Measurements from ENCODE around the gene MED28.
"Not testable (repeated sequence)": the region's sequence is repeated elsewhere in the genome, so short reads cannot be mapped to it uniquely, and the experiment has no call there.

MED28 gene, protein sequence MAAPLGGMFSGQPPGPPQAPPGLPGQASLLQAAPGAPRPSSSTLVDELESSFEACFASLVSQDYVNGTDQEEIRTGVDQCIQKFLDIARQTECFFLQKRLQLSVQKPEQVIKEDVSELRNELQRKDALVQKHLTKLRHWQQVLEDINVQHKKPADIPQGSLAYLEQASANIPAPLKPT

DNA sequence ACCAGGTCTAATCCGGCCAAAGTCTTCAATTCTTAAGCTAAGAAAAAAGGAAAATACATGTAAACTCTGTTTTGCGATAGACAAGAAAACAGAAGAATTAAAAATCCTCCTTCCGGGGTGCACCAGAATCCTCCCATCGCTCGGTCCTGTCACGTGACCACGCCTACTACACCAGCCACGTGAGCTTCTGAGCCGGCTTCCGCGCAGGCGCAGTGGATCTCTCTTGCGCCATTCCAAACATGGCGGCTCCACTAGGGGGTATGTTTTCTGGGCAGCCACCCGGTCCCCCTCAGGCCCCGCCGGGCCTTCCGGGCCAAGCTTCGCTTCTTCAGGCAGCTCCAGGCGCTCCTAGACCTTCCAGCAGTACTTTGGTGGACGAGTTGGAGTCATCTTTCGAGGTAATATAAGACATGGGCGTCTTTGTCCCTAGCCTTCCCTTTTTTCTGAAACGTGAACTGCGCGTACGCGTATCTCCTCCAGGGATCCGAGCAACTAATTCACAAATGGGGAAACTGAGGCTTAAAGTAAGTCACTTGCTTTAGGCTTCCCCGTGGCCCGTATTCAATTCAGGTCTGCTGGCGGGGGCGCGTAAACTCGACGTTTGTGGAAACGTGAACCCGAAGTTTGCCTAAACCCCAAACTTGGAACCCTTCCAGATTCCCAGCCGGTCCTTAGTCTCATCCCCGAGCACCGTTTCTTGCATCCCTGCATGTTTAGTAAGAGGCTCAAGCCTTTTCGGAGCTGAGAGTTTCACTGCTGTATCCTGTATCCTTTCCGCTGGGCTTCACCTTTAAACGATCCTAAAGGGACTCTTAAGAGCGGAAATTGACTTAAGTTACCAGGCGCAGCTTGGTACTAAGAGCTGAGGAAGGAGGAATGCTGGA lies at the start of gene MED28:
Gene MED28, plus strand, starts transcription at position 226 of the 884 bp plus-strand sequence. Its CDS starts 14 bp downstream, at position 240.
- DNase-seq = peak; percentile 81

DNA sequence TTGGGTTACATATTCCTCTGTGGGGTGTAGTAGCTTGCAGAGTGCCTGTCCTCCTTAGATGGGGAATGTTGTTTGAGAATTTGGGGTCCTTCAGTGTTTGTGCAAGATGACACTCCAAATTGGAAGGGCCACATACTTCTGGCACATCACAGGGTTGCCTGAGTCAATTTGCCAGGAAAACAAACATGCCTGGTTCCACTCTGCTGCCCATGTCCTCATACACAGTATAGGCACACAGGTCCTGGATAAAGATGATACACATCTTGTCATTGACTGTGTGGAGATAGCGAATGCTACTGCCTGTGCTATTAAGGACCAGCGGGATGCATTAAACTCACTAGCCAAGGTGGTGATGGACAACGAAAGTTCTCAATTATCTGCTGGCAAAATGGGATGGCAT lies 48.6 kb upstream of the MED28 start:
- DNase-seq = no peak

DNA sequence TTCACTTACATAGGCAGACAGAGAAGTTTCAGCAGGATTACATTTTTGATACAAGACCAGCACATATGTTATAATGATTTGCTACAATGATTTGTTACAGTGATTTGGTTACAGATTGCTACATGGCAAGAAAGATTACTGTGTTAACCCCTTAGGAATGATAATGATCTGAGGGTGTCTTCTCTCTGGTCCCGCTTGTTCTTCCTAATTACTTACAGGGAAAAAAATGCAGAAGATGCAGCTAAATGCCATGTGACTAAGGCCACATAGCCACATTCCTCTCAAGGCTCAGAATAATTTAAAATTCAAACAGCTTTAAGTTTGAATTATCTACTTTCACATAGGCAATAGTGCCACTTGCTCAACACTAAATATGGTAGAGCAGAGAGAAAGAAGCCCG lies 47.2 kb upstream of the MED28 start:
- DNase-seq = no peak

DNA sequence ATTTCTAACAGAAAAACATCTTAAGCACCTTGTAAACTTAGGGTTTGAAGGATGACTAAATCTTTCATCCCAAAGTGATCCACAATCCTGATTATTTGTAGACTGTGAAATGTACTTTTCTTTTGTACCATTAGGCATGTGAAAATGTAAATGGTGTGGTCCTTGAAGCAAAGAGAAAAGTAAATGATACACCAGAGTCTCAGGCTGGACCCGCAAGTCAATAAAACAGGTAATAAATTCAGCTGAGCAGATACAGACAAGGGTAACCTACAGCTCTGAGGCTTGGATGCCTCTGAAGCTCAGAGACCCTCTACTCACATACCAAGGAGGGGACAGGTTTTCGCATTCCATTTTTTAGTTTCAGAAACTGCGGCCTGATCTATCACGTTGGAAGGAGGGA lies 40.2 kb upstream of the MED28 start:
- DNase-seq = no peak

DNA sequence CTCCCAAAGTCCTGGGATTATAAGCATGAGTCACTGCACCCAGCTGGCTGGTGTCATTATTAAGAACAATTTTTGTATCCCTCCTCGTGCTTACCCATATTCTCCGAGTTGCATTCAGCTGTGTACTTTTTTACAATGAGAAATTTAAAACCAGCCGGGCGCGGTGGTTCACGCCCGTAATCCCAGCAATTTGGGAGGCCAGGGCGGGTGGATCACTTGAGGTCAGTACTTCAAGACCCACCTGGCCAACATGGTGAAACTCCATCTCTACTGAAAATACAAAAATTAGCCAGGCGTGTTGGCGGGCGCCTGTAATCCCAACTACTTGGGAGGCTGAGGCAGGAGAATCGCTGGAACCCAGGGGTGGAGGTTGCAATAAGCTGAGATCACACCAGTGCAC lies 39.3 kb upstream of the MED28 start:
- DNase-seq = not testable (repeated sequence)

DNA sequence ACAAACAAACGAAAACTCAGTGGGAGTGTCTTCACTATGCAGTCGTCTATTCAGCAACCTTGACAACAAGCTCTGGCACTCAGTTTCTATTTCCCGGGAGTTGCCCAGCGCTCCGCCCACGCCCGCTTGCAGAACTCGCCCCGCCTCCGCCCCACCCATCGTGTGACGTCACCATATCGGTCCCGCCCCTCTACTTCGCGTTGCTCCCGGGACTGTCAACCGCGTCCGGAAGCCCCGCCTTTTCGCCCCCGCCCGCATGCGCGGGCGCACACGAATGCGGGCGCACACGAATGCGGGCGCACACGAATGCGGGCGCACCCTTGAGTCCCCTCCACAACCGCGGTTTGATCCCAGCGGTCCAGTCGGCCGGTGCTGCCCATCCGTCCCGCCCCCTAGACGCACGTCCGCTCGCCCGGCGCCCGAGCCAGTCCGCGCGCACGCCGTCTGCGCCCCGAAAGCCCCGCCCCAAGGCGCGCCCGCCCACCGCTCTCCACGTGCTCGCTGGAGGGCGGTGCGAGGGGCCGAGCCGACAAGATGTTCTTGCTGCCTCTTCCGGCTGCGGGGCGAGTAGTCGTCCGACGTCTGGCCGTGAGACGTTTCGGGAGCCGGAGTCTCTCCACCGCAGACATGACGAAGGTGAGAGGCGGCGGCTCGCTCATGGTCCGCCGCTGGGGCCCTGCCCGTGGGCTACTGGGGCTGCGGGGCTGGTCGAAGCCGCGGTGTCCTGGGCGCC lies 37.3 kb upstream of the MED28 start, which contains the start of gene LAP3:
Gene LAP3, plus strand, starts transcription at position 267 of the 733 bp plus-strand sequence. Its CDS starts 268 bp downstream, at position 535.
- DNase-seq = peak; percentile 86

DNA sequence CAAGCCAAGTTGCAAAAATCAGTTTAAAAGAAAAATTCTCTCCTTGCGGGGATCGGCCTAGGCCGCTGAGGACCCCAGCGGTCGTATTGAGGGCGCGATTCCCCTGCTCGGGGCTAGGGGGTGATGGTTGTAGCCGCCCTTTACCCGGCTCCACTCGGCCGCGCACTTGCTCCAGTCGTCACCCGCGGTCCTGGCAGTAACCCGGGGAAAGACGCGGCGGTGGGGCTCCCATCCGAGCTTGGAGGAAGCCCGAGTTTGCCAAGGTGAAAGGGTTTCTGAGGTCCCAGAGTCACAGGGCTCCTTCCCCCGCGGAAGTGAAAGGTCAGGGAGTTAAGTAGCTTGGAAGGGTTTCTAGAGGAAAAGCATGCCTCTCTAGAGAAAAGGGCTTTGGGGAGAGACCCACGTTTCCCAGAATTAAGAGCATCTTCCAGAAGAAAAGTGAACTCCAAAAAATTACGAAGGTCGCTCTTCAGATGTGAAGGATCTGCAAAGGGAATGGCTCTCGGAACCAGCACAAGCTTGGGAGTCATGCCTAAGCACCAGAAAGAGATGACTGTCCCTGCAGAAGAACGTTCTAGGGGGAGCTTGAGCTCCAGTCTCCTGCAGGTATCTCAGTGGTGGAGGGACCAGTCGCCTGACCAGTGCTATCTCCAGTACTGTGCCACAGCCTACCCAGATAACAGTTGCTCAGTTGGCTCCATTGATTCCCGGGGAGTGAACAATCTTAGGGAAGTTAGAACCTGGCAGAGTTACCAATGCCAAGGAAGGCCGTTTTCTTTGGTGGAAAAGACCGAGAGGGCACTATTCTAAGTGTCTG lies 36.6 kb upstream of the MED28 start:
- no peak for DNase-seq

DNA sequence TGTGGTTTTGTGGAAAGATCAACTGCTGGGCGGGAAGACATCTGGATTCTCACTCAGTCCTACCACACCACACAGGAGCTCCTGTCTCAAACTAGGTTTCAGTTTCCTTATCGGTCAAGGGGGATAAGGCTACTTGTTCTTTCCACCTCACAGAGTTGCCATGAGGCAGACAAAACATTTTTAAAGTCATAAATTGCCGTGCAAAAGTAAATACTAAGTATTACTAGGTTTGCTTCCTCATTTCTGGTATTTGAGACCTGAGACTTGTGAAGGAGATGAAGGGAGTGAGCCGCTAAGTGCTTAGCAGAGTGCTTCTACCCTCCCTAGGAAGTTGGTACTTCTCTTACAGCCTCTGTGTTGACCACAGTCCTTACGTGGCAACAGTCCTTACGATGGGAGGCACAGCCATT lies 36.0 kb upstream of the MED28 start:
- no peak for DNase-seq

DNA sequence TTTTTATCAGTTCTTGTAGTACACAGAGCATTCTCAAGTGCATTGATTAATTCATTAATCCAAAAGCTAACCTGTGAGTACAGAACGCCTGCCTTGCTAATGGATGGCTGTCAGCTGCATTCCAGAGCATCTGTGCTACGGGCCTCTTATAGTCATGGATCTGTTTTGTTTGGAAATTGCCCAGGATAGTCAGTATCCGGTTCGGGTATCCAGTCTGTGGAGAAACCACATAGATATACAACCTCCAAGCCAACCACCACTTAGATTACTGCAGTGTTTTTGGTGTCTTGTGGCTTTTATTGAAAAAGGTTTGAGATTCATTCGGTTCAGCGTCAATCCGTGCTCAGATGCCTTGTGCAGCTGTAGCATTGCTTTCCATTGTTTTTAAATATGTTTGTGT lies 33.5 kb upstream of the MED28 start:
- DNase-seq = no peak

DNA sequence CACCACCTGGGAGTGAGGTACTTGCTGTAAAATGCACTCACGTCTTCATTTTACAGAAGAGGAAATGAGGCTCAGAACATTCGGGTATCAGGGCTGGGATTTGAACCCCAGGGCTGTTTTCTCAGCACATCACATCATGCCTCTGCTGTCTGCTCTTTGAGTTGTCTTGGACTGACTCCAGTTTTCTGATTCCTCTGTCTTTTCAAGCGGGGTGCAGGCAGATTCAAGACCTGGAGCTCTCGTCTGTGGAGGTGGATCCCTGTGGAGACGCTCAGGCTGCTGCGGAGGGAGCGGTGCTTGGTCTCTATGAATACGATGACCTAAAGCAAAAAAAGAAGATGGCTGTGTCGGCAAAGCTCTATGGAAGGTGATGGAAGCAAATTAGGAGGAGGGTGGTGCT lies 31.2 kb upstream of the MED28 start:
- DNase-seq = no peak

DNA sequence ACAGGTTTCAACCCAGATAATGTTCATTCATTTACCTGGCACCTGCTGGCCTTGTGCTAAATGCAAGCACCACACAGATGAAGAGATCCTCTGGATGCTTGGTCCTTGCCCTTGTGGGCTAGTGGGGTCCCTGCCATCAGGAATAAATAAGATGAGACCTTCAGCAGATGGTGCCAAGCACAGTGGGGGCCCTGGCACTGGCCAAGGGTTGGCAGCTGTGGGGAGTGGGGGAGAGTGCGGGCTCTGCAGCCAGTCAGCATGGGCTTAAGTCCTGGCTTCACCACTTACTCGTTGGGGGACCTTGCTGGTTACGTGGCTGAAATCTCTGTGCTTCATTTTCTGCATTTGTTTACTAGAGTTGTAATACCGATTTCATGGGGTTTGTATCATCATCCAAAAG lies 30.5 kb upstream of the MED28 start:
- DNase-seq = no peak

DNA sequence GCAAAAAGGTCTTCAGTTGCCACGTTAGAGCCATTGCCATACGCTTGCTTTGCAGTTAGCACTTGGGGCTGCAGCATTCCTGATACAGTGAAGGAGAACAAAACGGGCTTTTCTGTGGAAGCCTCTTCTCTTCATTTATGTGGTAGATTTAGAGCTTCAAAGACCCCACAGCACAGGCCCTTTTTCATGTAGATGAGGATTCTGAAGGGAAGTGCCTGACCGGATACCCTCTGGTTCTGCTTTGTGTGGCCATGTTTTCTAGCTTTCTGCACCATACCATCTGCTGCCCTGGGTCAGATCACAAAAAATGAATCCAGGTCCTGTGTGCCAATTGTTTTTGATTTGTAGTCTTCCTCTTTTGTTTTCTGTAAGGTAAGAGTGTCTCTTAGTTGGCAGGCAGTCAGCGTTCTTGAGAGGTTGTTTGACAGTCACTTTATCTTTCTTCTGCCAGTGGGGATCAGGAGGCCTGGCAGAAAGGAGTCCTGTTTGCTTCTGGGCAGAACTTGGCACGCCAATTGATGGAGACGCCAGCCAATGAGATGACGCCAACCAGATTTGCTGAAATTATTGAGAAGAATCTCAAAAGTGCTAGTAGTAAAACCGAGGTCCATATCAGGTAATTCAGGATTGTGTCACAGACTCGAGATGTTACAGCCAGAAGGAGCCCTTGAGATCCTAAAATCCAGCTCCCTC lies 29.8 kb upstream of the MED28 start:
- DNase-seq = no peak

DNA sequence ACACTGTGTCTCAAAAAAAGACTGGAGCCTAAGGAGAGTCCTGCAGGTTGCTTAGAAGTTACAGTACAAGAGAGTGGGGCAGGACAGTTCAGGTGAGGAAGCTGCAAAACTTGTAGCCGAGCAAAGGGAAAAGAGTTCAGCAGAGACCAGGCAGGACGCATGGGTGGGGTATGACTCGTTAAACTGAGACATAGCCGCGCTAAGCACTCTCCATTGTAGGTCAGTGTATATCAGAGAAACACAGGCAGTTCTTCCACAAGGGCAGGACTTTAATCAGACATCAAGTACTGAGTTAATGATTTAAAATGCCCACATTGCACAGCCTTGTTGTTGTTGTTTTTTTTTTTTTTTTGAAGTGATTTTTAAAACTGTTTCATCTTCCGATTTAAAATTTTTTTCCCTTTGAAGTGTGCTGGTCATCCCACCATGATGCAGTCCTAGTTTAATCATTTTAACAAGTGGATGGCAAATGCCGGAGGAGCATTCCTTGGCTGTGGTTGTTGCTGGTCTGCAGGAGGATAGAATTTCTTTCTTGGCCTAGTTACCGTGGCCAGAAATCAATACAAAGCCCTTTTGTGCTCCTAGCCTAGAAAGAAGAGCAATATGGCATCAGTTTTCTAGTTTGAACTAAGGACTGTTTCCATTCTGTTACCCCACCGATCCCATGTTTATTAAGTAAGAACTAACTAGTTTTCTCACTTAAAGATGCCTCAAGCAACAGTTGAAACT lies 27.2 kb upstream of the MED28 start:
- DNase-seq = no peak

DNA sequence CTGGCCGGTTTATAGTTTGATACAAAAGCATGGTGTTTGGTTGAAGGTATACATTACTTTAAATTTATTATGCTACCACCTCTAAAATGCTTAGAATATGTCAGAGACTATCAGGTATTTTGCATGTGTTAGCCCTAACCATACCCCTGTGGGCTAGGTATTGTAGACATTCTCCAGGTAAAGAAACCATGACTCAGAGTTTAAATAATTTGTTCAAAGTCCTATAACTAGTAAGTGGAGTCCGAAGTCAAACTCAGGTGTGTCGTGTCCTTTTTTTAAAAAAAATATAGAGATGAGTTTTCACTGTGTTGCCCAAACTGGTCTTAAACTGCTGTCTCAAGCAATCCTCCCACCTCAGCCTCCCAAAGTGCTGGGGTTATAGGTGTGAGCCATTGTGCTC lies 25.1 kb upstream of the MED28 start:
- no peak for DNase-seq

DNA sequence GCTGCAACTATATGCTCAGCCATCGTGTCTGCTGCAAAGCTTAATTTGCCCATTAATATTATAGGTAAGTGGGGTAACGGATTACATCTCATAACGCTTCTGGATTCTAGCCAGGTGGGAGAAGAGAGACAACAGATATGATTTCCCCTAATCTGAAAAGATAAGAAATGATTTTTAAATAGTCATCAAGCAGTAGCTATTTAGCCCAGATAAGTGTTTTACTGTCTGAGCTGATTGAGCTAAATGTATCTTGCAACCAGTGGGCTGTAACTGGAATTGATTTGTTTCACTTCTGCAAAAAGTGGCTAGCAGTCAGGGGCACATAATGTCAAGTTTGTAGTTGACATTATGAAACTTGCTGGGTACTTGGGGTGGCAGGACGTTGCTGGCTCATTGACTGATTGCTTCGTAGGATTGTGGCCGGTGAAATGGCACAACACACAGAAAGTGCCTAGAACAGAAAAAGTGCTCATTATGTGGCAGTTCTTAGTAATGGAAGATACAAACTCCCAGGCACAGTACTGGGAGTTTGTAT lies 18.9 kb upstream of the MED28 start:
- DNase-seq = no peak

DNA sequence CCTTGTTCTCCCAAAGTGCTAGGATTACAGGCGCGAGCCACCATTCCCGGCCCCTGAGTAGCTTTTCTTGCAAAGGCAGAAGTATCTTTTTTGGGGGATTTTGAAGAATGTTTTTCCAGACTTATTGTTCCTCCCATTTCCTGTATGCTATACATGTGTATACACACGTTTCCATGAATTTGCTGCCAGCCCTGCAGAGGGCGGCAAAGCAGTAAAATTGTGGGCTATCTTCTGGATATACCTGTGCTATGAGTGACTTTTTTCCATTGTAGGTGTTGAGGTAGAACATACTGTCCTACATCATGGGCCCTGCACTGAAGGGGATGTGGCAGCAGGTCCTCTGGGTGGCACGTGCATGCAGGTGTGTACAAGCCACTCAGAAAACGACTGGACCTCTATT lies 16.9 kb upstream of the MED28 start:
- DNase-seq = peak; percentile 2

DNA sequence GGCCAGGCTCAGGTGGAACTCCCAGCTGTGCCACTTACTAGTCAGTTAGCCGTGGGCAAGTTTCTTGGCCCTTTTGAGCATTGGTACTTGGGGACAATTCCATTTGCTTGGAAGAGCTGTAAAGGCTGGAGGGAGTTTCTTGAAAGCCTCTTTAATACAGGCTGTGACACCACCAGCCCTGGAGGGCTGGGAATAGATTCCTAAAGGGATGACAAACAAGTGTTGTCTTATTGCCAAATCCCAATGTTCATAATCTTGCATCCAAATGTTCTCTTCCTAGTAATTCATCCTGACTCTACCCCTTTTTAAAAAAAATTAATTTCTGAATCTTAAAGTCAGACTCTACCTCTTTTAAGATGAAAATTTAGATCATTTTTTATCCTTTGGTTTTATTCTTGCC lies 14.6 kb upstream of the MED28 start:
- no peak for DNase-seq

DNA sequence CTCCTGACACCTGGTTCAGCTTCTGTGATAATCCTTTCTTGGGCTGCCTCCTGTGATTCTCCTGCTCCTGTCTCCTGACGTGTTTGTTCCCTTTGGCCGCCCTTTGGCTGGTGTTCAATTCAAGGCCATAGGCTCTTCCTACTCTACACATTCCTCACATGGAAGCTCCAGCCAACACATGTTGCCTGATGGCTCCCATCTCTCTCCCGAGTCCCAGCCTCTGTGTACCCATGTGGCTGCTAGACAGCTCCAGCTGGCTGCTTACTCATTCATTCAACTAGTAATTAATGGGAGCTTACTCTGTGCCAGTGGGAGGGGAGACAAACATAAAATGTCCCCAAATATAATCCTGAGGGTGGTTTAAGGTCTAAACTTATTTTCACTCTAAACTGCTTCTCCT lies 9.2 kb upstream of the MED28 start:
- no peak for DNase-seq

DNA sequence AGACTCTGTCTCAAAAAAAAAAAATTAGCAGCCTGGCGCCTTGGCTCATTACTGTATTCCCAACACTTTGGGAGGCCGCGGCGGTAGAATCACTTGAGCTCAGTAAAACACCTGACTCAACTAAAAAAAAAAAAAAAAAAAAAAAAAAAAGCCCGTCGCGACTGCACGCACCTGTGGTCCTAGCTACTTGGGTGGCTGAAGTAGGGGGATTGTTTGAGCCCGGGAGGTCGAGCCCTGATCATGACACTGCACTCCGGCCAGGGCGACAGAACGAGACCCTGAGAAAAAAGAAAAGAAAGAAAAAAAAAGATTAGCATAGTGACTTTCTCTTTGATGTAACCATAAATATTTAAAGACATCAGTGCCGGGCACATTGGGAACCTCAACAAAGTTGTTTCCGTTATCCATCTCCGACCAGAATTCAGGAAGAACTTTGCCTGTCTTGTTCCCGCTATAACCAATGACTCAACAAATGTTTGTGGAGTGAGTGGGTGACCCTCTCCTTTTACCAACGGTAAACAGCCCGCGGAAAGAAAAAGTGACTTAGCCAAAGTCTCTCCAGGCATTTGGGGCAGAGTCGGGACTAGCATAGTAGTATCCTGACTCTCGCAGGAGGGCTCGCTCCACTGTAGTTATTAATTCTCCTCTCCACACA lies 553 bp upstream of the MED28 start:
- DNase-seq = peak; percentile 38

DNA sequence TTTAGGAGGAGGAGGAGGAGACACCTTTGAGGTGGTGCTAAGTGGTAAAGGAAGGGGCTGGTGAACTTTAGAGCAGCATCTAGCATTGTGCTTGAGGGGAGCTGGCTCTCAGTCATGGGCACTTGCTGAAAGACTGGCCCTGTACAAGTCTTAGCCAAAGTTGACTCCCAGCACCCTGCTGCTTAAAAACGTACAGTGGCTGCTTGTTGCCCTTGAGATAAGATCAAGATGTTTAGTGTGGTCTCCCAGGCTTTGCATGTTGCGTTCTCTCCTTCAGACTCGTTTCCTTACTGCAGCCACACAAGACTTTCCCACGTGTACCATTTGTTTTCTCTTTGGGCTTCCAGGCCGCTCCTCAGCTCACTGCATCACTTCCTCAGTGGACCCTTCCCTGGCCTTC lies 1.8 kb downstream of the MED28 start:
- DNase-seq = no peak

DNA sequence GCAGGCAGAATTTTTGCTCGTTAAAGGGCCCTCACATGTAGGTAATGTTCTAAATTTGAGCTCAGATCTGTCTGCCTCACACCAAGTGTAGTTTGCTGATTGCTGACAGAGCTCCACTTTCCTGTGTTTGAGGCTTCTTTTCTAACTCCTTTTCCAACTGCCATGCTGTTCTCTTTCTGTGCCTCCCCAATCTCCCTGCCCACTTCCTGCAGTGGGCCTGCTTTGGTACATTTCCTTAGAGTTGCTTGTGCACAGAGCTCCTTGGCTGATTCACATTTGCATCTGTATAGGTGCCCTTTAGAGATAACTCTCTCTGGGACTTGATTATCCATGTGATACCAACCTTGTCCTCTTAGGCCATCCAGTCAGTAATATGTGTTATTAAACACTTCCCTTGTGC lies 4.5 kb downstream of the MED28 start:
- DNase-seq = no peak

Data from NCI-H226 (cell line).